Right renal pelvis (tissue), 4 donors: Measurements from ENCODE around the gene ARHGAP31. TPM values are rescaled to one million over a fixed set of nuclear protein-coding genes. Genes with fewer than 3 reads are reported as not detected.
A peak's percentile ranks its signal among the peaks of the same experiment; 100 is the strongest.
"Not testable (repeated sequence)": the region's sequence is repeated elsewhere in the genome, so short reads cannot be mapped to it uniquely, and the experiment has no call there.

Experiments used
- DNase-seq, 4 donors: peaks; one replicate each; pipeline ENCODE4 v3.0.0-alpha.2; 2013; ENCODE audit warnings: low read depth in 4 of 4, low spot score in 3 of 4, missing footprints in 1 of 4
- polyA plus RNA-seq, 4 donors: library from polyadenylated mRNA; unstranded; fragments of 120-200 nt; gene quantifications; one replicate each; pipeline ENCODE4 v1.2.1, GENCODE V29; 2013; ENCODE audit not compliant: insufficient read length in 4 of 4

Gene ARHGAP31
- polyA plus RNA-seq, 4 donors: 12.3 to 14.8 (median 14.0) TPM

GRCh38 chr3:119347036-119347435 lies 52.9 kb downstream of the ARHGAP31 start:
- no peak for DNase-seq

GRCh38 chr3:119349354-119350041 lies 55.3 kb downstream of the ARHGAP31 start:
- no peak for DNase-seq

- DNase-seq: no peak
Observed at GRCh38 chr3:119350114-119350513, 55.9 kb downstream of the ARHGAP31 start.

- no peak for DNase-seq
Observed at GRCh38 chr3:119351581-119351980, 57.4 kb downstream of the ARHGAP31 start.

GRCh38 chr3:119352034-119352609 lies 57.9 kb downstream of the ARHGAP31 start:
- no peak for DNase-seq

- peak in 3 of 4 donors; percentile 33 to 44 (median 41) for DNase-seq
Observed at GRCh38 chr3:119352863-119353527, 58.8 kb downstream of the ARHGAP31 start.

GRCh38 chr3:119355608-119356007 lies 61.4 kb downstream of the ARHGAP31 start:
- DNase-seq: not testable (repeated sequence)

- no peak for DNase-seq
Observed at GRCh38 chr3:119356646-119357045, 62.5 kb downstream of the ARHGAP31 start.

- DNase-seq: no peak
Observed at GRCh38 chr3:119357190-119357589, 63.0 kb downstream of the ARHGAP31 start.

- DNase-seq: no peak
Observed at GRCh38 chr3:119359476-119360326, 65.5 kb downstream of the ARHGAP31 start.

GRCh38 chr3:119360736-119361462 lies 66.7 kb downstream of the ARHGAP31 start:
- no peak for DNase-seq

- DNase-seq: no peak
Observed at GRCh38 chr3:119362010-119362409, 67.8 kb downstream of the ARHGAP31 start.

- no peak for DNase-seq
Observed at GRCh38 chr3:119362940-119363725, 69.0 kb downstream of the ARHGAP31 start.

- DNase-seq: no peak
Observed at GRCh38 chr3:119364401-119364800, 70.2 kb downstream of the ARHGAP31 start.

GRCh38 chr3:119365418-119365817 lies 71.2 kb downstream of the ARHGAP31 start:
- no peak for DNase-seq

- no peak for DNase-seq
Observed at GRCh38 chr3:119367000-119367399, 72.8 kb downstream of the ARHGAP31 start.

GRCh38 chr3:119368298-119368697 lies 74.1 kb downstream of the ARHGAP31 start:
- no peak for DNase-seq

GRCh38 chr3:119371786-119372185 lies 77.6 kb downstream of the ARHGAP31 start:
- DNase-seq: not testable (repeated sequence)

- DNase-seq: no peak
Observed at GRCh38 chr3:119375106-119375505, 80.9 kb downstream of the ARHGAP31 start.
